Fibroblast of mammary gland (primary cell): Measurements from ENCODE around the gene MARCHF3.
"Not testable (repeated sequence)": the region's sequence is repeated elsewhere in the genome, so short reads cannot be mapped to it uniquely, and the experiment has no call there.

Experiments
- DNase-seq: peaks from one replicate; pipeline ENCODE4 v3.0.0-alpha.2; 2010; ENCODE audit warnings: low read depth
- H3K4me3 ChIP-seq: 2 replicates; pipeline ENCODE4 v1.5.1; 2011; ENCODE audit warnings: low read depth, mild to moderate bottlenecking, low read length, moderate library complexity; ENCODE audit not compliant: control insufficient read depth
- TF ChIP-seq, protein P1 (sequence below): conservative IDR thresholded peaks from 2 replicates; pipeline ENCODE4 v1.5.1; 2011; ENCODE audit warnings: low read depth, low read length, inconsistent platforms; ENCODE audit not compliant: control insufficient read depth, insufficient read depth

The MARCHF3 gene

DNA sequence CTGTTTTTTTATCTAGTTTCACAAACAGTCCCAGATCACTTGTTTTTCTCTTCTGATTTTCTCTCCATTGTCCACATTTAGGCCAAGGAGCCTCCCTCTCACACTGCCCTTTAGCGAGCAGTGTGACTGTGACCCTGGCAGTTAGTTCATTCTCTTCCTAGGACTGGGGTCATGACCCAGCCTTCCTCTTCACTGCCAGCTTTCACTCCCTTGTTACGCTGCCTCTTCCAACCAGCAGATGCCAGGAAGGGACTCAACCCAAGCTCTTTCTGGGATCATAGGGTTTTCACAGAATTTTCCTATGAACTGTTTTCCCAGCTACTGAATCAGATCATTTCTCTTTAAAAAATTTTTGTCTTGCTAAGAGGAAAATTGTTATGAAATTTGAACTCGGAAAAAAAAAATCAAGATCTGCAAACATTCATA lies 182.5 kb downstream of the MARCHF3 start:
- TF ChIP-seq, protein P1, sequence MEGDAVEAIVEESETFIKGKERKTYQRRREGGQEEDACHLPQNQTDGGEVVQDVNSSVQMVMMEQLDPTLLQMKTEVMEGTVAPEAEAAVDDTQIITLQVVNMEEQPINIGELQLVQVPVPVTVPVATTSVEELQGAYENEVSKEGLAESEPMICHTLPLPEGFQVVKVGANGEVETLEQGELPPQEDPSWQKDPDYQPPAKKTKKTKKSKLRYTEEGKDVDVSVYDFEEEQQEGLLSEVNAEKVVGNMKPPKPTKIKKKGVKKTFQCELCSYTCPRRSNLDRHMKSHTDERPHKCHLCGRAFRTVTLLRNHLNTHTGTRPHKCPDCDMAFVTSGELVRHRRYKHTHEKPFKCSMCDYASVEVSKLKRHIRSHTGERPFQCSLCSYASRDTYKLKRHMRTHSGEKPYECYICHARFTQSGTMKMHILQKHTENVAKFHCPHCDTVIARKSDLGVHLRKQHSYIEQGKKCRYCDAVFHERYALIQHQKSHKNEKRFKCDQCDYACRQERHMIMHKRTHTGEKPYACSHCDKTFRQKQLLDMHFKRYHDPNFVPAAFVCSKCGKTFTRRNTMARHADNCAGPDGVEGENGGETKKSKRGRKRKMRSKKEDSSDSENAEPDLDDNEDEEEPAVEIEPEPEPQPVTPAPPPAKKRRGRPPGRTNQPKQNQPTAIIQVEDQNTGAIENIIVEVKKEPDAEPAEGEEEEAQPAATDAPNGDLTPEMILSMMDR = no peak
- DNase-seq = no peak
- H3K4me3 ChIP-seq = no peak overlapping the region

DNA sequence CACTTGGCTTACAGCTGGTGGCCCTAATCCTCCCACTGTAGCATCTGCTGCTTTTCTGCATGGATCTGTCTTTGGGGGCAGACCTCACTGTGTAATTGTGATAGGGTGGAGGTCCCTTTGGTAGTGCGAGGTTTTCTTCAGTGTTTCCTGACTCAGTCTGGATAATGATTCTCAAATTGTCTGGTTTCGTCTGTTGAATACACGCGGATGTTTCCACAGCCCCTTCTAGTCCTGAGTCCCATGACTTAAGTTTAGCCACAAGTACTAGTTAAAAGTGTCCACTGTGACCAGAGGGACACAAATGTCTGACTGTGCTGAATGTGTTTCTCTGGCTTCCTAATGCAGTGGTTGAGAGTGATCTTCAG lies 182.9 kb downstream of the MARCHF3 start:
- no peak overlapping the region for H3K4me3 ChIP-seq
- no peak for DNase-seq
- TF ChIP-seq, protein P1 = no peak

DNA sequence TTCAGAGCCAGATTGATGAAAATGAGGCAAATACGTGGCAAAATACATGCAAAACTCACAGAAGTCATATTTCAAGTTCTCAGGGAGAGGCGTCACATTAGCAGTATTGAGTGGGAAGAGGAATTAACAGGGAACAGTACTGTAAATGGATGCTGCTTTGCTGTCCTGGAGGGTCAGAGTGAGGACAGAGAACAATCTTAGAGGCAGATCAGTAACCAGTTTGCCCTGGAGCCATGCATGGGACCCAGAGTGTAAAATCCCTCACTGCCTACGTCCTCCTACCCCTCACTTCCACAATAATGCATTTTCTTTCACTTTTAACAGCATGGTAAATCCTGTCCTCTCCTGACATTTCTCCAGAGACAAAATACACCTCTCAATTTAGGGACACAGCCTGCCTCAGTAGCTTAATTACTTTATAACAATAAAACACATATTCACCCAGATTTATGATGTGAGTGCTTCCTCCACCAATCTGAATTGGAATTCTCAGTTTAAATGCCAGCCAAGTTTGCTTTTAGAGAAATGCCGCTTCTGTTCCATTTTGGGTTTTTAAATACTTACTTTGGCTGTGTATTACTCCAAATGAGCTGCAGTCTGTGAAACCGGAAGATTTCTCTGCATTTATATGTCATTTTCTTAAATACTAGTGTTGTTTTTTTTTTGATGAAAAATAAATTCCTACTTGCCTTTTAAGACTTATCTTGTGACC lies 183.5 kb downstream of the MARCHF3 start:
- no peak overlapping the region for H3K4me3 ChIP-seq
- TF ChIP-seq, protein P1 = no peak
- no peak for DNase-seq

DNA sequence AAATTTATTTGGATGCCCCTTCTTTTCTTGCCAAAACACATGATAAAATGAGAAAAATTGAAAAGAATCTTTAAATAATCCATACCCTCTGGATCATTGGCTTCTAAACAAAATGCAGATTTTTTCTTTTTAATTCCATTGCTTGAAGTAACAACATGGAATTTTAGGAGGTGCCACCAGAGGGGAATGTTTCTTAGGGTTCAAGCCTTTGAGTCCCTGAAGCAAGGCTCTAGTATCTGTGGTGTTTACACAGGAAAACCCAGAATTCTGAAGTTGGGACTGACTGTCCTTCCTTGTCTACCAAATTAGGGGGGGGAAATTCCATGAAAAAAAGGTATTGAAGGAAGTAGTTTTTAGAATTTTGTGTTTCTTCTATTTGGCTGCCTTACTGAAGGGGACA lies 184.0 kb downstream of the MARCHF3 start:
- no peak overlapping the region for H3K4me3 ChIP-seq
- DNase-seq = peak; percentile 63
- TF ChIP-seq, protein P1 = peak; percentile 38

DNA sequence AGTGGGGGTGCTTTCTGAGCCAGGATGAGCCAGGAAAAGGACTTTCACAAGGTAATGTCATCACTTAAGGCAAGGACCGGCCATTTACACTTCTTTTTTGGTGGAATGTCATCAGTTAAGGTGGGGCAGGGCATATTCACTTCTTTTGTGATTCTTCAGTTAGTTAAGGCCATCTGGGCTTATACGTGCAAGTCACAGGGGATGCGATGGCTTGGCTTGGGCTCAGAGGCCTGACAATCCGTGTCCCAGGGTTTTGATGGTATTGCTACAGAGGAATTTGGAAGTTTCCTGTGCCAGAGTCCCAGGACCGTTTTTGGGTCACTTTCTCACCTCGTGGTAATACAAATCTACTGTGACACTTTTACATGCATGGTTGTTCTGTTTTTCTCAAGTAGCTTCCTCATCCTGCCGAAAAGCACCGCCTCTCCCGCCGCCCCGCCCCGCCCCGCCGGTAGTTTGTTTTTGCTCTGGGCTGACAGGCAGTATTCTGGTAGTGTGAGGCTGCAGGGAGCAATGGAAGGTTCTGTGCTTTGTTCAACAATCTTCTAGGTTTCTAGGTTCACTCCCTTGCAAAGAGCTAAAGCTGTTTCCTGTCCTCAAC lies 184.8 kb downstream of the MARCHF3 start:
- not testable (repeated sequence) for H3K4me3 ChIP-seq, DNase-seq

DNA sequence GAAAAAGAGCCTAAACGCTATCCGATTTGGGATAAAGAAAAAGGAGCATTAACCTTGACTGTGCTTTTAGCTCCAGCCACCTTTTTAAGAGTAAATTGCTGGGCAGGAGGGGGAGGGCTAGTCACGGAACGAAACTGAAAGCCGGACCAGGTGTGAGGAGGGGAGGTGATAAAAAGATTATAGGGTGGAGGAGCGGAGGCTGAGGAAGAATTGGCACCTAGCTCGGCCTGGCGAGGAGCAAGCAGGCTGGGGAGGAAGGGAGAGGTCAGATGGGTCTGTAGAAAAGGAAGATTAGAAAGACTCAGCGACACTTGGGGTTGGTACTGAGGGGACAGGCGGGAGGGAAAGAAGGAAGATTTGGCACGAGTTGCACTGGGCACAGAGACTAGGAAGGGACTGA lies 187.0 kb downstream of the MARCHF3 start:
- H3K4me3 ChIP-seq = not testable (repeated sequence)

DNA sequence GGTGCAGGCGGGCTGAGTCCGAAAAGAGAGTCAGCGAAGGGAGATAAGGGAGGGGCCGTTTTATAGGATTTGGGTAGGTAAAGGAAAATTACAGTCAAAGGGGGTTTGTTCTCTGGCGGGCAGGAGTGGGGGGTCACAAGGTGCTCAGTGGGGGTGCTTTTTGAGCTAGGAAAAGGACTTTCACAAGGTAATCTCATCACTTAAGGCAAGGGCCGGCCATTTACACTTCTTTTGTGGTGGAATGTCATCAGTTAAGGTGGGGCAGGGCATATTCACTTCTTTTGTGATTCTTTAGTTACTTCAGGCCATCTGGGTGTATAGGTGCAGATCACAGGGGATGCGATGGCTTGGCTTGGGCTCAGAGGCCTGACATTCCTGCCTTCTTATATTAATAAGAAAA lies 191.0 kb downstream of the MARCHF3 start:
- not testable (repeated sequence) for DNase-seq, H3K4me3 ChIP-seq

More for the DNA sequence above, 187.0 kb downstream of the MARCHF3 start:
- DNase-seq = not testable (repeated sequence)

DNA sequence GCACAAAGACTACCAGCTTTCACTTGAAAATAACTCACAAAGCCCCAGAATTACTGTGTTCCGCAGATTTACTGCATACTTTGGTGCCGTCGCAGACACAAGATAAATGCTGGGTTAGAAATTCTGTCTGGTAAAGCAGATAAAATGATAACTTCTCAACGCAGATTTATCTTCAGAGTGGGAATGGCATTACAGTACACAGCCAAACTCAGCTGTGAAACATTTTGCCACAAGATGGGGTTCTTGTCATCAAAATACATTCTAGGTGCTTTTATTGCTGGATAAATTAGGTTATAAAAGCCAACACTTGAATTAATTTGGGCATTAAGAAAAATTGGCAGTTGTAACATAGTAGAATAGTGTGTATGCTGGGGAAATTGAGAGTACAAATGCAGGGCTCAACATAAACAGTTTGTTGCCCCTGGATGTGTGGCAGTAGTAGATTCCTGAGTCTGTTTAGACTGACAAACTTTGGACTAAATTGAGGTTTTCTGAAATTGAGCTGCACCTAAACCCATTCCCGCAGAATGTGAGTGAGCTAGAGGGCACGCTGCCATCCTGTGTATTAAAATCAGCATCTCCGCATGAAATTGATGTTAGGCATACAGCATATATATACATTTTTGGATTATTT lies 192.3 kb downstream of the MARCHF3 start:
- DNase-seq = peak; percentile 43

More for the DNA sequence above, 192.3 kb downstream of the MARCHF3 start:
- no peak overlapping the region for H3K4me3 ChIP-seq
- TF ChIP-seq, protein P1 = peak; percentile 46
